HG02943 (cell line): ENCODE measurements around the gene ICA1.

Source experiments
- ATAC-seq: cut with Tn5 transposase; IDR thresholded peaks from one replicate; pipeline ENCODE4 v1.9.1; 2021; ENCODE audit warnings: mild to moderate bottlenecking, low read depth, moderate library complexity; ENCODE audit not compliant: unreplicated experiment

The ICA1 gene

GRCh38 chr7:8136051-8136730 is 125.8 kb downstream of the ICA1 start:
- no peak for ATAC-seq

GRCh38 chr7:8135417-8135816 is 126.5 kb downstream of the ICA1 start:
- no peak for ATAC-seq

DNA sequence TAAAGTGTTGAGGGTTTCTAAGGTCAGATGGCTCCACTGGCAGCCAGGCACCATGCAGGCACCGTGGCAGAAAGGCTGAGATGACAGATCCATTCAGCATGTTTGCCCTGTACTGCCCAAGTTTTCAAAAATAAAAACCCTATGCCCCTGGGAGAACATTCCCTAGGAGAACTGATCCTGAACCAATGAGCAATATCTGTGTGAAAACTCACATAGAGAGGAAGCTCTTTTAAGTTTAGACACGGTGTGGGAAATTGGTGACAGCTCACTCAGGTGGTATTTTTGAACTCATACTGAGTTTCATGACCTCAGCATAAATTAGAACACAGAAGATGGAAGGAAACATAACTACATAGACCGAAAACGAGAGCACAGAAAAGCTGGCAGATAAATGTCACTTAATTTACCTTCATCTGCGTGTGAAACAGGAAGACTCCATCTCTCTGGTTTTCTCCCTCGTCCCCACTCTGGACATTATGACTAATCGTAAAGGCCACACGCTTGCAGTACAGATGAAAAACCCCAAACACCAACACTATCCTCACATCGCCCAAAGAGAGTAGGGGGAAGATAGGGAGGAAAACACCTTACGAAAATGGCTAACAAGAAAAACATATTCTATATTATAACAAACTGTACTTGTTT is 127.8 kb downstream of the ICA1 start:
- ATAC-seq, result peak; percentile 60

- ATAC-seq, result peak; percentile 44
Observed at GRCh38 chr7:8133188-8133848, 128.6 kb downstream of the ICA1 start.

DNA sequence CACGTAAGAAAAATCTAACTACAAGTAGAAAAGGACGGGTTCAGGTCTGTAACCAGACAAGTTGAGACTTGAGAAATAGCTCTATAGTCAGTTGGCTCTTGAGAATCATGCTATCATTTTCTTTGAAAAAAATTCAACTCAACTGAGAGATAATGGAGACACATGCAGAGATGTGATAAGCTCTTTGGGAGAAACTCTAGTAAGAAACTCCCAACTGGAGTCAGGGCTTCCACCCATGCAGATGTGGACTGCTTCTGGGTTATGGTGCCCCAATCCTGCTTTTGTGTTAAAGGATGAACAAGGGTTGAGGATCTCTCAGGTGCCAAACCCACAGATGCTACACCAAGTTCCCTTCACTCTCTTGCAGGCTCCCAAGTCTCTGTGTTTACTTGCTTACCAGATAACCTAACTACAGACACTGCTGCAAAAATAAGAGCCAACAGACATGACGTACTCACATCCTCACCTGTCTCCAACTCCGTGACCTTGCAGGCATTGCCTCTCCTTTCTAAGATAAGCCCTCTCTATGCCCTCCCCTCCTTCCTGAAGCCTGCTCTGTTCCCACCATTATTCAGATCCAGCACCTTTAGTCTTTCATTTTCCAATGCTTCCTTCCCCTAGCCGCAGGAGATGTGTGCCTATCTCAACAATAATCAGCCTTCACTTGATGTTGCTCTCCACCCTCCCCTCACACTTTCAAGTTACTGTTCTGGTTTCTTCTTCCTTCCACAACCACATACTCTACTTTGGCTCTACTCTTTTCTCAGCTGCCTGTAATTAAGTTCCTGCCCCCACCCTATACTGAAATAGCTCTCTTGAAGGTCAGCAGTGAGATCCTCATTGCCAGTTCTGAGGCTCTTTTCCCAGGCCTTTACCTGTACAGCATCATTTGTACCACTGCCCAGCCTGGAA is 130.0 kb downstream of the ICA1 start:
- peak; percentile 42 for ATAC-seq

DNA sequence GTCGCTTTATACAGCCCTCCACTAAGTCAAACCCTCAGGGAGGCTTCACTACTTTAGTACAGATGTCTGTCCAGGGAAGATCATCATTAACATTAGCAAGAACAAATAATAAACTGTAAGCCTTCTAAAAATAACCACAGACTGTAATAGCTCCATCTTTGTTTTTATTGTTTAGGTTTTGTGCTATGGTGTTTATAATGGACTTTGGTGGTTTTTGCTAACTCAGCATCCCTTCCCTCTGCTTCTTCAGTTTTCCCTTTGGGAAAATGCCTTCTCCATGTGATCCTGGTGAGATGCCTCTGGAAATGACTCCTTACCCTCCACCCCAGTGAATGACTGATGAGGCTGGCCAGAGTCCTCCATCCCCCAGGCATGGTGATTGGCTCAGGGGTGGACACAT is 131.3 kb downstream of the ICA1 start:
- no peak for ATAC-seq

DNA sequence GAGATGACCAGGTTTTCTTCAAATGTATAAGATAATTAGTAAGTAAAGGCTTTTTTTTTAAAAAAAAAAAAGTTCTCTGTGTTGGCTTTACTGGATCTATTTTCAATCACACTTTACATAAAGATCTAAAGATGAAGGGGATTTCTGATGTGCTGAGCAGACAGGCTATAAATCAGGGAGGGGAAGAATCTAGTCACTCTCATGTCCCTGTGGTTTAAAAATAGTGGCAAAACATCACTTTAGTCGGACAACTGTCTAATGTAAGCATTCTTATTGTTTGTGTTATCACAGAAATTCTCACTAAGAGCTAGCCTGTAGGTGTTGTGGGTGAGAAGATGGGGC is 132.7 kb downstream of the ICA1 start:
- no peak for ATAC-seq

GRCh38 chr7:8128449-8129317 is 133.3 kb downstream of the ICA1 start:
- ATAC-seq, result no peak

DNA sequence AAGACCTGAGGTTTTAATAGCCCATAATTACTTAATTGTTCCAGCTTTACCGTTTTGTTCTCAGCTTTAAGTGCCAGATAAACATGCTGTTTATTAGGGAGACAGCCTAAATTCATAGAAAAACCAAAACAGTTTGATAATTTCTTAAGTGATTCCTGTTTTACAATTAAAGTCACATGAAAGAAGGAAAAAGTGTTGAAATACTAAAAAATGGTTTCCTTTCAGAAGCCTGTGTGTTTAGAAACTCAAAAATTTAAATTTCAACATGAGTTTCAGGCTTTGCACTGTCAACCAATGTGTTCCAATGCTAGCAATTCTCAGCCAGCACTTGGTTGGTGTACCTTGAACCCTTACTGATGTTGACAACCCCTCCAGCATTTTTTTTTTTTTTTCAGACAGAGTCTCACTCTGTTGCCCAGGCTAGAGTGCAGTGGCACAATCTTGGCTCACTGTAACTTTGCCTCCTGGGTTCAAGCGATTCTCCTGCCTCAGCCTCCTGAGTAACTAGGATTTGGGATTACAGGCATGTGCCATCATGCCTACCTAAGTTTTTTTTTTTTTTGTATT is 135.3 kb downstream of the ICA1 start:
- no peak for ATAC-seq

- ATAC-seq, result peak; percentile 86
Observed at GRCh38 chr7:8125680-8126444, 136.1 kb downstream of the ICA1 start.

DNA sequence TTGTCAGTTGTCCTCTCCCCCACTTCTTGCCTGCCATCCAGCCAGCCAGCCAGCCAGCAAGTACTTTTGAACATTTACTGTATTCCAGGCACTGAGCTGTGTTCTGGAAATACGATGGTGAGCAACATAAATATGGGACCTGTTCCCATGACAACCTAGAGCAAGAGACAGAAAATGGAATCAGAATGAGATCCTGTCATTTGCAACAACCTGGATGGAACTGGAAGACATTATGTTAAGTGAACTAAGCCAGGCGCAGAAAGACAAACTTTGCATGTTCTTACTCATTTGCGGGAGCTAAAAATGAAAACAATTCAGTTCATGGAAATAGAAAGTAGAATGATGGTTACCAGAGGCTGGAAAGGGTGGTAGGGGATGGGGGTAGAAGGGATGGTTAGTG is 140.7 kb downstream of the ICA1 start:
- ATAC-seq, result no peak

- no peak for ATAC-seq
Observed at GRCh38 chr7:8120390-8121058, 141.4 kb downstream of the ICA1 start.

GRCh38 chr7:8119262-8119661 is 142.7 kb downstream of the ICA1 start:
- no peak for ATAC-seq

DNA sequence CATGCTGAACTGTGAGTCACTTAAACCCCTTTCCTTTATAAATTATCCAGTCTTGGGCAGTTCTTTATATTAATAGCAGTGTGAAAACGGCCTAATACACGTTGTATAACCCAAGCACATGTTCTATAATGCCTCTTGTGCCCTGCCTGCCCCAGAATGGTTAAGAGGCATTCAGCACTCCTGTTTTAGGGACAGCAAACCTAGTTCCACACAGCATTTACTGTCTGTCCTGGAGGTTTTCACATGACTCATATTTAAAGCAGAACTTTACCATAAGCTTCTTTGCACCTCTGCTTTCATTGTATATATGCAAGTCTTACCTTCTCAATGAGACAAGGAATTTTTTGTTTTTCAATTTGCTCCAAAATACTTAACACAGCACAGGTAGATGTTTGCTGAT is 144.8 kb downstream of the ICA1 start:
- ATAC-seq, result no peak

DNA sequence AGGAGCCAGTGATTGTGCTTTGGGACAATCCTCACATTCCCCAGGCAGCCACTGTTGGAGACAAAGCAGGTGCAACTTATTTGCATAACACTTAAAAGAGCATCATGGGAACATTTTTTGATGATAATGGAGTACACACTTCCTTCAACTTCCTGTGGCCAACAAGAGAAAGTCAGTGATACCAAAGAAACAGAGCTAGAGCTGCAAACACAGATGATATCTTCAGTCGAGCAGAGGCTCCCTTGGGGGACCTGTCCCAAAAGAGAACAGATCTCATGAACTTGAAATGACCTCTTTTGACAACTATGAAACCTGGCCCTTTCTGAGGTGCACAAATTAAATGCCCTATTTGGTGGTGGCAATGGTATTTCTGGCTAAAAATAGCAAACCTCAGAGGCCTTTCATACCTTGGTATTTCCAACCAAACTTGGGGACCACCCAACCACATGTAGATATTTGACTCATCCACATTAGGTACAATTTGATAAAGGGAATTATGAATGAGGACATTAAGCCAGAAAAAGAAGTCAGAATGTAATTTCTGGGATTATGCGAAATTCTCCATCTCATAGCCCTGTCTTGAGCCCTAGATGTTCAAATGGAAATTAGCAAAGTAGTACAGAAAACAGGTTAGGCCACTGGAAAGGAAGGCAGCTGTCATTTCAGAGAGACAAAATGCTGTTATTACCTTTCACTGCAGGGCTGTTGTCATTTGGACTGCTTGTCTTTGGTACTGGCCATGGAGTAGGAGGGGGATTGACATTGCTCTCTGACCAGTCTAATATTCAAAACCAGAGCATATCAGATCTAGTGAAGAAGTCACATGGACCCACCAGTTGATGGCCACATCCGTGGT is 146.2 kb downstream of the ICA1 start:
- peak; percentile 97 for ATAC-seq

GRCh38 chr7:8114175-8114574 is 147.8 kb downstream of the ICA1 start:
- no peak for ATAC-seq

GRCh38 chr7:8113184-8113583 is 148.8 kb downstream of the ICA1 start:
- ATAC-seq, result no peak

- ATAC-seq, result no peak
Observed at GRCh38 chr7:8112685-8113084, 149.3 kb downstream of the ICA1 start.
